GM12873 (cell line): ENCODE measurements around the gene GLIPR1L2.

Source experiments
- CTCF ChIP-seq: IDR thresholded peaks from 2 replicates; pipeline ENCODE4 v1.5.1; 2012; ENCODE audit warnings: low read depth, mild to moderate bottlenecking, moderate library complexity, low read length, control low read depth; ENCODE audit not compliant: insufficient read depth; ENCODE audit errors: missing control alignments

The GLIPR1L2 gene

GRCh38 chr12:75407683-75408082 lies 16.8 kb downstream of the GLIPR1L2 start:
- TF ChIP-seq CTCF: no peak

- no peak for TF ChIP-seq CTCF
Observed at GRCh38 chr12:75409830-75410229, 18.9 kb downstream of the GLIPR1L2 start.

- no peak for TF ChIP-seq CTCF
Observed at GRCh38 chr12:75414671-75415070, 23.8 kb downstream of the GLIPR1L2 start.

- no peak for TF ChIP-seq CTCF
Observed at GRCh38 chr12:75419841-75420240, 29.0 kb downstream of the GLIPR1L2 start.

GRCh38 chr12:75427491-75427890 lies 36.6 kb downstream of the GLIPR1L2 start:
- no peak for TF ChIP-seq CTCF

- TF ChIP-seq CTCF: no peak
Observed at GRCh38 chr12:75428767-75429166, 37.9 kb downstream of the GLIPR1L2 start.

- TF ChIP-seq CTCF: no peak
Observed at GRCh38 chr12:75432924-75433323, 42.0 kb downstream of the GLIPR1L2 start.
